HG03097 (cell line): ENCODE measurements around the gene PARD6B.
"Not testable (repeated sequence)": the region's sequence is repeated elsewhere in the genome, so short reads cannot be mapped to it uniquely, and the experiment has no call there.

Source experiments
- ATAC-seq: cut with Tn5 transposase; IDR thresholded peaks from one replicate; pipeline ENCODE4 v1.9.1; 2021; ENCODE audit not compliant: unreplicated experiment, low FRiP score

The PARD6B gene

GRCh38 chr20:50731055-50731929 is at the start of gene PARD6B:
Gene PARD6B, plus strand, starts transcription at chr20:50731580. Its CDS starts 207 bp downstream, at chr20:50731787.
- ATAC-seq: peak; percentile 88

- no peak for ATAC-seq
These were observed 49.3 kb upstream of the PARD6B start for GRCh38 chr20:50682065-50682464.

- no peak for ATAC-seq
These were observed 48.3 kb upstream of the PARD6B start for GRCh38 chr20:50682947-50683530.

GRCh38 chr20:50683570-50683969 is 47.8 kb upstream of the PARD6B start:
- no peak for ATAC-seq

GRCh38 chr20:50686821-50687220 is 44.6 kb upstream of the PARD6B start:
- ATAC-seq: no peak

GRCh38 chr20:50688256-50688975 is 43.0 kb upstream of the PARD6B start:
- no peak for ATAC-seq

GRCh38 chr20:50689864-50690649 is 41.3 kb upstream of the PARD6B start:
- no peak for ATAC-seq

- ATAC-seq: no peak
These were observed 40.5 kb upstream of the PARD6B start, which contains the start of gene RIPOR3 for GRCh38 chr20:50690650-50691572. Gene RIPOR3, minus strand, starts transcription at chr20:50691542. Its CDS starts 414 bp downstream, at chr20:50691128.

- ATAC-seq: no peak
These were observed 39.5 kb upstream of the PARD6B start for GRCh38 chr20:50691573-50692551.

GRCh38 chr20:50692552-50692933 is 38.8 kb upstream of the PARD6B start:
- no peak for ATAC-seq

- ATAC-seq: no peak
These were observed 38.4 kb upstream of the PARD6B start for GRCh38 chr20:50693001-50693400.

- ATAC-seq: no peak
These were observed 36.8 kb upstream of the PARD6B start for GRCh38 chr20:50694379-50695134.

GRCh38 chr20:50695135-50695872 is 36.1 kb upstream of the PARD6B start:
- no peak for ATAC-seq

GRCh38 chr20:50698255-50698654 is 33.1 kb upstream of the PARD6B start:
- not testable (repeated sequence) for ATAC-seq

GRCh38 chr20:50699688-50700087 is 31.7 kb upstream of the PARD6B start:
- no peak for ATAC-seq

- no peak for ATAC-seq
These were observed 30.1 kb upstream of the PARD6B start for GRCh38 chr20:50701041-50701963.
